Transverse colon (tissue), 4 donors: ENCODE results near the gene TFDP2.

Experiments used
- CTCF ChIP-seq, 5 experiments: fragments of 200-600 bp in 3 of 5; fragments of 450-650 bp in 2 of 5; sonication (generic) in 3 of 5; IDR thresholded peaks; 1 replicate in 2 of 5; 2 replicates in 3 of 5; pipeline ENCODE4 v1.5.1; 2016 to 2017; ENCODE audit warnings: antibody characterized with exemption in 5 of 5, inconsistent platforms in 3 of 5, mild to moderate bottlenecking in 2 of 5, moderate library complexity in 1 of 5
- EP300 ChIP-seq: sonication (generic); formaldehyde crosslinking; IDR thresholded peaks from one replicate; pipeline ENCODE4 v1.6.1; 2017; ENCODE audit warnings: antibody characterized with exemption, low read depth
- POLR2A ChIP-seq: fragments of 450-650 bp; IDR thresholded peaks from one replicate; pipeline ENCODE4 v1.6.1; 2016; ENCODE audit warnings: antibody characterized with exemption, mild to moderate bottlenecking, moderate library complexity
- POLR2AphosphoS5 ChIP-seq, 3 donors: sonication (generic); formaldehyde crosslinking; IDR thresholded peaks; one replicate each; pipeline ENCODE4 v1.6.1; 2016; ENCODE audit warnings: antibody characterized with exemption in 3 of 3

- TF ChIP-seq POLR2A: no peak
- no peak for TF ChIP-seq CTCF (IDR thresholded peaks at IDR 0.05)
- TF ChIP-seq POLR2AphosphoS5 (IDR thresholded peaks at IDR 0.05): no peak
- no peak for TF ChIP-seq EP300
Observed at GRCh38 chr3:142027300-142027699, 122.0 kb downstream of the TFDP2 start.
